ENCODE measurements around the gene ANKRD53. TPM values are rescaled to one million over a fixed set of nuclear protein-coding genes. Genes with fewer than 3 reads are reported as not detected.

ANKRD53 gene
- total and polyA plus RNA-seq, 9 of the 15 experiments (the other 6 are each of a cell fraction or from before 2014, with no cell fraction given): 0.18 TPM; not detected in 8

- no peak for TF ChIP-seq THRA (IDR thresholded peaks at IDR 0.05)
- no peak for TF ChIP-seq ZSCAN32 (CRISPR knock-in tag; IDR thresholded peaks at IDR 0.05)
- no peak for TF ChIP-seq ZNF740 (CRISPR knock-in tag; IDR thresholded peaks at IDR 0.05)
- TF ChIP-seq ZNF740 (tag; IDR thresholded peaks at IDR 0.05): no peak
- no peak for TF ChIP-seq CREM (IDR thresholded peaks at IDR 0.05; ENCODE audit: low read depth)
Observed at GRCh38 chr2:70979180-70979488, 704 bp downstream of the ANKRD53 start (continued).

GRCh38 chr2:70979626-70980025, 1.2 kb downstream of the ANKRD53 start:
- no TSS peak for BruUV-seq (replicated peaks)
- CTCF ChIA-PET (ENCODE audit: low intra/inter-chr PET ratio): no interaction called here
- Histone ChIP-seq H3K9ac (ENCODE audit: insufficient read depth in 1 of 2, low read depth in 2 of 2, low read length in 2 of 2) (no peak overlapping the region; a peak in 1 of 4 replicates), H2AFZ (ENCODE audit: low read depth, low read length) (no peak overlapping the region), H3K4me3 (no peak overlapping the region), H3K27me3 (ENCODE audit: control insufficient read depth in 2 of 2, insufficient read depth in 2 of 2, low read length in 2 of 2) (no peaks in the 10 kb centered on the region), H3K9me3 (replicated peaks; ENCODE audit: control insufficient read depth, insufficient read depth, low read depth, low read length) (no peaks in the 10 kb centered on the region), H3K36me3 (ENCODE audit: control insufficient read depth, insufficient read depth, low read length) (no peaks in the 10 kb centered on the region), H3K9me1 (ENCODE audit: control insufficient read depth, insufficient read depth, low read length) (no peaks in the 10 kb centered on the region), H3K4me1 (replicated peaks in 1 of 2; ENCODE audit: control insufficient read depth in 2 of 2, insufficient read depth in 2 of 2, low read length in 2 of 2) (peaks cover 8 to 19% of the 10 kb centered on the region in 2 experiments; a peak in 4 of 5 replicates), H4K20me1 (replicated peaks; ENCODE audit: control insufficient read depth, insufficient read depth, low read length) (0 out of 2 replicates have a peak, but pooled peaks cover 3% of the 10 kb centered on the region), H3K79me2 (ENCODE audit: control insufficient read depth, insufficient read depth, low read length) (no peaks in the 10 kb centered on the region), H3K4me2 (ENCODE audit: insufficient read depth, low read length) (no peak overlapping the region), H3K27ac (ENCODE audit: extremely low read depth, low read depth, low read length) (no peak overlapping the region)
- no peak for DNase-seq (ENCODE audit: extremely low read depth in 1 of 4, low spot score in 3 of 4)
- POLR2A ChIA-PET: interaction anchor here (0.5 kb wide), 1 partner anchor 192 kb away, joined by 3 read pairs; no protein-coding TSS in a partner anchor
- no peak for ATAC-seq
- FAIRE-seq: no peak
- in situ Hi-C loops (cut with MboI) (no loop called here), intact Hi-C loops (cut with micrococcal nuclease) (no loop called here)
- WGBS (ENCODE audit: insufficient coverage, low coverage, missing lambda C conversion rate): 47% methylated on average over 9 of the region's 9 CpGs
- TF ChIP-seq ARID3A (IDR thresholded peaks at IDR 0.05; ENCODE audit: borderline replicate concordance, low read depth, low read length): no peak
- TF ChIP-seq SNIP1 (IDR thresholded peaks at IDR 0.05; ENCODE audit: low read depth): no peak
- TF ChIP-seq CBX8 (IDR thresholded peaks at IDR 0.05; ENCODE audit: borderline replicate concordance, extremely low read depth, low read depth, low read length, poor library complexity, severe bottlenecking): no peak
- TF ChIP-seq HMGN3 (IDR thresholded peaks at IDR 0.05; ENCODE audit: borderline replicate concordance, extremely low read depth, insufficient read length, low read depth, low read length): no peak
- TF ChIP-seq CBFB (CRISPR knock-in tag; IDR thresholded peaks at IDR 0.05): no peak
- TF ChIP-seq ZC3H8 (IDR thresholded peaks at IDR 0.05): no peak
- no peak for TF ChIP-seq GABPB1 (CRISPR knock-in tag; IDR thresholded peaks at IDR 0.05)
- TF ChIP-seq IRF9 (tag; IDR thresholded peaks at IDR 0.05): no peak
- no peak for TF ChIP-seq HMG20B (CRISPR knock-in tag; IDR thresholded peaks at IDR 0.05)
- TF ChIP-seq RFX7 (CRISPR knock-in tag; IDR thresholded peaks at IDR 0.05): no peak
- TF ChIP-seq TAF1 (IDR thresholded peaks at IDR 0.05; ENCODE audit: control insufficient read depth, extremely low read depth, insufficient read depth, low read length, severe bottlenecking): no peak
- no peak for TF ChIP-seq EP400 (IDR thresholded peaks at IDR 0.05)
- TF ChIP-seq ZNF197 (CRISPR knock-in tag; IDR thresholded peaks at IDR 0.05; ENCODE audit: low read depth): no peak

Measured in K562 (cell line).